T-cell (primary cell): Measurements from ENCODE around the gene CD40LG. TPM values are rescaled to one million over a fixed set of nuclear protein-coding genes. Genes with fewer than 3 reads are reported as not detected.

ENCODE experiments used
- ATAC-seq, 4 experiments: fragments of 200-7000 bp in 3 of 4; fragments of 150-1000 bp in 1 of 4; cut with Tn5 transposase; replicated peaks in 1 of 4; 1 replicate in 3 of 4; 2 replicates in 1 of 4; pipeline ENCODE4 v1.10.0; 2021; ENCODE audit warnings: moderate library complexity in 3 of 4, mild to moderate bottlenecking in 2 of 4, moderate number of reproducible peaks in 1 of 4
- CTCF ChIA-PET, 2 donors: fragments of 300-600 bp; sonication (Branson Sonifier 250); formaldehyde crosslinking; loops; one replicate each; lab custom pipeline; 2022; ENCODE audit warnings: antibody characterized with exemption in 2 of 2; lab: Charles Lee
- POLR2A ChIA-PET, 2 donors: fragments of 300-600 bp; sonication (Branson Sonifier 250); formaldehyde crosslinking; loops; one replicate each; lab custom pipeline; 2022; ENCODE audit warnings: antibody characterized with exemption in 2 of 2; lab: Charles Lee
- DNase-seq, 35 experiments: peaks; one replicate each; pipeline versions ENCODE4 v3.0.0 to v3.0.0-alpha.2; 2013 to 2023
- H3K27ac ChIP-seq: one replicate; pipeline ENCODE4 v1.5.1; 2013; ENCODE audit warnings: low read length
- H3K27me3 ChIP-seq, 2 experiments: replicated peaks in 1 of 2; 1 replicate in 1 of 2; 2 replicates in 1 of 2; pipeline versions ENCODE4 v1.6.1 to v1.7.0; 2013; ENCODE audit warnings: low read length in 1 of 2, mixed read lengths in 1 of 2; ENCODE audit not compliant: control insufficient read depth in 2 of 2, insufficient read depth in 2 of 2; ENCODE audit errors: extremely low read depth in 1 of 2
- H3K36me3 ChIP-seq, 2 donors: 1 replicate in 1 of 2; 2 replicates in 1 of 2; pipeline versions ENCODE4 v1.6.1 to v1.7.0; 2013; ENCODE audit warnings: low read length in 1 of 2; ENCODE audit not compliant: control insufficient read depth in 2 of 2, insufficient read depth in 1 of 2; ENCODE audit errors: extremely low read depth in 1 of 2
- H3K4me1 ChIP-seq, 2 experiments: 1 replicate in 1 of 2; 2 replicates in 1 of 2; pipeline versions ENCODE4 v1.6.1 to v1.7.0; 2013; ENCODE audit warnings: low read length in 2 of 2, mixed read lengths in 1 of 2; ENCODE audit not compliant: insufficient read depth in 2 of 2, control insufficient read depth in 1 of 2; ENCODE audit errors: extremely low read depth in 1 of 2
- H3K4me3 ChIP-seq, 2 donors: 1 replicate in 1 of 2; 2 replicates in 1 of 2; pipeline versions ENCODE4 v1.5.1 to v1.7.0; 2013; ENCODE audit warnings: mild to moderate bottlenecking in 2 of 2, low read length in 1 of 2, moderate library complexity in 1 of 2; ENCODE audit not compliant: control insufficient read depth in 1 of 2; ENCODE audit errors: extremely low read depth in 1 of 2
- H3K9me3 ChIP-seq: 2 replicates; pipeline ENCODE4 v1.7.0; 2013
- H3K27ac Mint-ChIP-seq, 2 donors: one replicate each; pipeline ENCODE4 v1.8.0; 2020 to 2021; ENCODE audit warnings: mild to moderate bottlenecking in 2 of 2, mixed read lengths in 2 of 2
- H3K27me3 Mint-ChIP-seq, 2 donors: one replicate each; pipeline ENCODE4 v1.8.0; 2021 to 2022; ENCODE audit warnings: mixed read lengths in 2 of 2
- H3K36me3 Mint-ChIP-seq: one replicate; pipeline ENCODE4 v1.8.0; 2021; ENCODE audit warnings: mixed read lengths
- H3K4me1 Mint-ChIP-seq, 3 donors: one replicate each; pipeline ENCODE4 v1.8.0; 2020 to 2022; ENCODE audit warnings: mixed read lengths in 3 of 3, mild to moderate bottlenecking in 1 of 3
- H3K4me3 Mint-ChIP-seq, 3 donors: one replicate each; pipeline ENCODE4 v1.8.0; 2020 to 2022; ENCODE audit warnings: mild to moderate bottlenecking in 3 of 3, mixed read lengths in 3 of 3, moderate library complexity in 3 of 3
- H3K9me3 Mint-ChIP-seq, 3 donors: one replicate each; pipeline ENCODE4 v1.8.0; 2020 to 2022; ENCODE audit warnings: mixed read lengths in 3 of 3
- WGBS: methylation state at CpG from one replicate; pipeline ENCODE4 v1.1.5; 2013; ENCODE audit warnings: missing lambda C conversion rate; ENCODE audit not compliant: insufficient coverage; 5-methylcytosine and 5-hydroxymethylcytosine counted together
- total RNA-seq, 35 experiments: library from RNA in 6 of 35; stranded (reverse) in 6 of 35; fragments of 120-200 nt in 1 of 35; gene quantifications; one replicate each; pipeline versions ENCODE4 v1.2.1 to v1.2.4 and lab custom pipeline; 2013 to 2026

Gene CD40LG
- total RNA-seq (10 to 100 TPM; 23.8 to 38.4 (median 37.1) TPM), total RNA-seq (lab: John Stamatoyannopoulos, UW) (22.3 to 1,444 (median 174) reads per million in 29 experiments)
- 60.0 TPM for total RNA-seq (2013)

GRCh38 chrX:136647677-136648360, at the start of gene CD40LG:
Gene CD40LG (plus strand): TSS chrX:136648158. CDS start chrX:136648249, 91 bp downstream.
- ChIA-PET POLR2A (interaction anchor here (1.0 to 1.6 kb wide), 2 partner anchors 13 to 62 kb away, joined by 5 read pairs; no protein-coding TSS in a partner anchor), CTCF (interaction anchor here in 1 of 2 donors (1.3 kb wide), 1 partner anchor 47 kb away, joined by 3 read pairs; no protein-coding TSS in a partner anchor)
- DNase-seq (peak in 1 of 35 experiments; percentile 48), ATAC-seq (peak in 2 of 4 experiments; percentile 48 to 51)
- peaks cover 36% of the 10 kb centered on the region for H3K36me3 Mint-ChIP-seq
- H3K36me3 ChIP-seq: peaks cover 0 to 22% of the 10 kb centered on the region in 2 donors
- 0% methylated on average over 2 of the region's 10 CpGs for WGBS
- peaks cover 0 to 10% of the 10 kb centered on the region in 2 donors for H3K27me3 Mint-ChIP-seq
- peak within 1 kb of the TSS; percentile 86 to 96 (median 91) for H3K4me3 Mint-ChIP-seq
- H3K4me3 ChIP-seq: peak within 1 kb of the TSS; percentile 67 to 79
- no peaks in the 10 kb centered on the region for H3K9me3 Mint-ChIP-seq
- H3K4me1 ChIP-seq: peaks cover 14 to 15% of the 10 kb centered on the region in 2 experiments
- H3K27me3 ChIP-seq: no peaks in the 10 kb centered on the region
- H3K27ac Mint-ChIP-seq: peak within 1 kb of the TSS; percentile 88 to 99
- H3K4me1 Mint-ChIP-seq: peaks cover 38 to 43% (median 41%) of the 10 kb centered on the region in 3 donors
- peak within 1 kb of the TSS; percentile 69 for H3K27ac ChIP-seq
- no peaks in the 10 kb centered on the region for H3K9me3 ChIP-seq

- Histone ChIP-seq H3K4me3 (no peak overlapping the region), H3K27me3 (no peaks in the 10 kb centered on the region), H3K36me3 (no peaks in the 10 kb centered on the region), H3K27ac (peak overlapping the region; percentile 60), H3K9me3 (no peaks in the 10 kb centered on the region), H3K4me1 (peaks cover 0 to 14% of the 10 kb centered on the region in 2 experiments)
- Mint-ChIP-seq H3K4me1 (peaks cover 21 to 54% (median 23%) of the 10 kb centered on the region in 3 donors), H3K27me3 (peaks cover 0 to 16% of the 10 kb centered on the region in 2 donors), H3K27ac (peak overlapping the region; percentile 78 to 90), H3K9me3 (no peaks in the 10 kb centered on the region), H3K36me3 (no peaks in the 10 kb centered on the region), H3K4me3 (peak overlapping the region; percentile 21 to 44 (median 24))
- WGBS: no CpG with 5 or more reads among the region's 8 CpGs
- DNase-seq (peak in 1 of 35 experiments; percentile 53), ATAC-seq (peak in 1 of 4 experiments; percentile 82)
- ChIA-PET CTCF (no interaction called here), POLR2A (no interaction called here)
These were observed 49.3 kb upstream of the CD40LG start for GRCh38 chrX:136598631-136599030.

GRCh38 chrX:136600059-136600458, 47.9 kb upstream of the CD40LG start:
- no peak overlapping the region for H3K4me3 Mint-ChIP-seq

DNA sequence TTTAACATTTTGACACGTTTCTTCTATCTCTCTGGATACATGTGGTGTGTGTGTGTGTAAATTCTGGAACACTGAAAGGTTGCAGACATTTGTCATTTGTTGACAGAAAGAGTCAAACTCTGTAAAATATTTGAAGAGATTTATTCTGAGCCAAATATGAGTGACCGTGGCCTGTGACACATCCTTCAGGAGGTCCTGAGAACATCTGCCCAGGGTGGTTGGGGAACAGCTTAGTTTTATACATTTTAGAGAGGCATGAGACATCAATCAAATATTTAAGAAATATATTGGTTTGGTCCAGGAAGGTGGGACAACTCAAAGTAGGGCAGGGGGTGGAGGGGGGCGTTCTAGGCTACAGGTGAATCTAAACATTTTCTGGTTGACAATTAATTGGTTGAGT, 40.7 kb upstream of the CD40LG start:
- WGBS: no CpG with 5 or more reads among the region's 3 CpGs
- peak overlapping the region in 1 of 2 donors; percentile 85 for H3K27ac Mint-ChIP-seq
- CTCF ChIA-PET: interaction anchor here (0.6 to 3.5 kb wide), 7 partner anchors 10 to 272 kb away, joined by 3 to 45 read pairs (median 3); no protein-coding TSS in a partner anchor

More at GRCh38 chrX:136600059-136600458, 47.9 kb upstream of the CD40LG start:
- ChIA-PET CTCF (no interaction called here), POLR2A (no interaction called here)
- ATAC-seq: no peak
- Histone ChIP-seq H3K4me1 (peaks cover 0 to 14% of the 10 kb centered on the region in 2 experiments), H3K9me3 (no peaks in the 10 kb centered on the region), H3K36me3 (no peaks in the 10 kb centered on the region), H3K4me3 (no peak overlapping the region), H3K27me3 (no peaks in the 10 kb centered on the region), H3K27ac (no peak overlapping the region)
- DNase-seq: no peak
- no CpG with 5 or more reads among the region's 1 CpG for WGBS
- Mint-ChIP-seq H3K9me3 (no peaks in the 10 kb centered on the region), H3K27ac (peak overlapping the region in 1 of 2 donors; percentile 39), H3K27me3 (peaks cover 0 to 17% of the 10 kb centered on the region in 2 donors), H3K4me1 (peaks cover 23 to 57% (median 23%) of the 10 kb centered on the region in 3 donors), H3K36me3 (no peaks in the 10 kb centered on the region)

GRCh38 chrX:136608295-136608933, 39.5 kb upstream of the CD40LG start:
- H3K27ac Mint-ChIP-seq: peak overlapping the region; percentile 83 to 85
- H3K4me3 Mint-ChIP-seq: peak overlapping the region; percentile 34 to 53 (median 51)
- H3K4me1 Mint-ChIP-seq: peaks cover 29 to 56% (median 36%) of the 10 kb centered on the region in 3 donors
- Histone ChIP-seq H3K36me3 (no peaks in the 10 kb centered on the region), H3K9me3 (no peaks in the 10 kb centered on the region), H3K27ac (peak overlapping the region; percentile 55), H3K27me3 (no peaks in the 10 kb centered on the region), H3K4me3 (peak overlapping the region in 1 of 2 donors; percentile 19), H3K4me1 (peaks cover 0 to 20% of the 10 kb centered on the region in 2 experiments)
- ATAC-seq (peak; percentile 71 to 93 (median 80)), DNase-seq (peak; percentile 28 to 78 (median 56))
- 9% methylated on average over 5 of the region's 10 CpGs for WGBS
- peaks cover 0 to 6% of the 10 kb centered on the region in 2 donors for H3K27me3 Mint-ChIP-seq
- ChIA-PET CTCF (interaction anchor here (0.7 to 3.5 kb wide), 14 partner anchors 15 to 329 kb away, joined by 3 to 45 read pairs (median 3); no protein-coding TSS in a partner anchor), POLR2A (interaction anchor here (0.6 to 1.0 kb wide), 3 partner anchors 9 to 125 kb away, joined by 3 to 5 read pairs (median 4); no protein-coding TSS in a partner anchor)
- no peaks in the 10 kb centered on the region for H3K9me3 Mint-ChIP-seq
- no peaks in the 10 kb centered on the region for H3K36me3 Mint-ChIP-seq

More for the DNA sequence above, 40.7 kb upstream of the CD40LG start:
- Mint-ChIP-seq H3K27me3 (peaks cover 0 to 6% of the 10 kb centered on the region in 2 donors), H3K9me3 (no peaks in the 10 kb centered on the region), H3K4me1 (peaks cover 29 to 62% (median 35%) of the 10 kb centered on the region in 3 donors), H3K4me3 (no peak overlapping the region), H3K36me3 (no peaks in the 10 kb centered on the region)
- Histone ChIP-seq H3K9me3 (no peaks in the 10 kb centered on the region), H3K27ac (no peak overlapping the region), H3K4me3 (no peak overlapping the region), H3K36me3 (no peaks in the 10 kb centered on the region), H3K4me1 (peaks cover 0 to 24% of the 10 kb centered on the region in 2 experiments), H3K27me3 (no peaks in the 10 kb centered on the region)
- DNase-seq: no peak
- POLR2A ChIA-PET: no interaction called here
- ATAC-seq: no peak
